Tibial nerve (tissue), 4 donors: ENCODE measurements around the gene MRPL9. TPM values are rescaled to one million over a fixed set of nuclear protein-coding genes. Genes with fewer than 3 reads are reported as not detected.

Experiments
- DNase-seq, 2 donors: peaks; one replicate each; pipeline ENCODE4 v3.0.0-alpha.2; 2019; ENCODE audit warnings: low spot score in 2 of 2
- H3K27ac ChIP-seq, 4 donors: fragments of 200-600 bp; sonication (generic) in 3 of 4; one replicate each; pipeline ENCODE4 v1.5.1; 2017 to 2019; ENCODE audit warnings: mild to moderate bottlenecking in 1 of 4
- H3K27me3 ChIP-seq, 2 donors: fragments of 200-600 bp; sonication (generic) in 1 of 2; one replicate each; pipeline versions ENCODE4 v1.5.1 to v1.6.0; 2017 to 2019
- H3K36me3 ChIP-seq, 3 donors: fragments of 200-600 bp; sonication (generic); one replicate each; pipeline ENCODE4 v1.5.1; 2018 to 2019
- H3K4me1 ChIP-seq, 4 donors: fragments of 200-600 bp; sonication (generic) in 3 of 4; one replicate each; pipeline ENCODE4 v1.5.1; 2017 to 2019
- H3K4me3 ChIP-seq, 4 donors: fragments of 200-600 bp; sonication (generic) in 3 of 4; one replicate each; pipeline ENCODE4 v1.5.1; 2017 to 2019; ENCODE audit warnings: mild to moderate bottlenecking in 1 of 4, moderate library complexity in 1 of 4
- H3K9me3 ChIP-seq, 4 donors: fragments of 200-600 bp; sonication (generic) in 3 of 4; one replicate each; pipeline ENCODE4 v1.5.1; 2017 to 2019
- EP300 ChIP-seq, 2 donors: sonication (generic); formaldehyde crosslinking; IDR thresholded peaks; one replicate each; pipeline ENCODE4 v1.6.1; 2017; ENCODE audit warnings: antibody characterized with exemption in 2 of 2, mild to moderate bottlenecking in 1 of 2
- POLR2A ChIP-seq, 2 donors: fragments of 450-650 bp; IDR thresholded peaks; one replicate each; pipeline ENCODE4 v1.6.1; 2017; ENCODE audit warnings: antibody characterized with exemption in 2 of 2, mild to moderate bottlenecking in 2 of 2, moderate library complexity in 2 of 2
- whole genome bisulfite sequencing, 2 donors: methylation state at CpG; one replicate each; pipeline ENCODE4 v1.1.5; 2018; 5-methylcytosine and 5-hydroxymethylcytosine counted together
- total RNA-seq, 4 donors: library from RNA; depleted of rRNA; stranded (reverse); fragments of >200 nt; gene quantifications; one replicate each; pipeline ENCODE4 v1.1.0, GENCODE V29; 2016
- TF ChIP-seq, protein P1 (sequence below), 5 experiments: fragments of 200-600 bp in 3 of 5; fragments of 450-650 bp in 2 of 5; sonication (generic) in 3 of 5; IDR thresholded peaks; one replicate each; pipeline ENCODE4 v1.5.1; 2016 to 2019; ENCODE audit warnings: antibody characterized with exemption in 5 of 5, mild to moderate bottlenecking in 3 of 5, moderate library complexity in 2 of 5

MRPL9 gene
- total RNA-seq, 4 donors from 2014 or later: 47.1 to 74.1 (median 58.7) TPM

DNA sequence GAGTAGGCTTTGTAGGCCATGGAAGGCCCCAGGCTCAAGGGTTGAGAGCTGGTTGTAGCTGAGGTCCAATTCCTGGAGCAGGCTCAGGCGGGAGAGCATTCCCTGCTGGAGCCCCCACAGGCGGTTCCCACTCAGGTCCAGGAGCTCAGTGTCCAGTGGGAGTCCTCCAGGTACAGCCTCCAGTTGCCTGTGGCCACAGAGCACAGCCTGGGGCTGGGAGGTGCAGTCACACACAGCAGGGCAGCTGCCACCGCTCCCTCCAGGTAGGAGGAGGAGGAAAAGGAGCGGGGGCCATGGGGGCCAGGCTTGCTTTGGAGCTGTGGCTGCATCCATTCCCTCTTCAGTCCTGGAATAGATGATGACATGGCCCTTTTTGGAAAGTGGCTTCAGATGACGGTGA, 39.1 kb upstream of the MRPL9 start:
- DNase-seq: no peak

DNA sequence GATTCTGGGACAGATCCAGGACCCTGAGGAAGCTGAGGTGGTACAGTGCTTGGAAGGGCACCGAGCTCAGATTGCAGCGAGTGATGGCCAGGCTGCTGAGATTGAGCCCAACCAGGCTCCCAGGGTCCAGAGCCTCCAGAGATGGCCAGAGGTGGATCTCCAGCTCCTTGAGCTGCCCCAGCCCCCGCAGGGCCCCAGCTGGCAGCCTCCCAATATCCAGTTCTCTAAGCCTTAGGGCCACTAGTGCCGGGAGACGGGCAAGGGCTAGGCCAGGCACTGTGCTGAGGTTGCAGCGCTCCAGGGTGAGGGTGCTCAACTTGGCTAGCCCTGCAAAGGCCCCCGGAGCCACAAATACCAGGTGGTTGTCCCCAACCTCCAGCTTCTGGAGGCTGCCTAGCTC, 38.5 kb upstream of the MRPL9 start:
- H3K27ac ChIP-seq: no peak overlapping the region
- no peaks in the 10 kb centered on the region for H3K4me1 ChIP-seq
- TF ChIP-seq EP300 (IDR thresholded peaks at IDR 0.05) (no peak), POLR2A (IDR thresholded peaks at IDR 0.05) (no peak)
- TF ChIP-seq, protein P1, sequence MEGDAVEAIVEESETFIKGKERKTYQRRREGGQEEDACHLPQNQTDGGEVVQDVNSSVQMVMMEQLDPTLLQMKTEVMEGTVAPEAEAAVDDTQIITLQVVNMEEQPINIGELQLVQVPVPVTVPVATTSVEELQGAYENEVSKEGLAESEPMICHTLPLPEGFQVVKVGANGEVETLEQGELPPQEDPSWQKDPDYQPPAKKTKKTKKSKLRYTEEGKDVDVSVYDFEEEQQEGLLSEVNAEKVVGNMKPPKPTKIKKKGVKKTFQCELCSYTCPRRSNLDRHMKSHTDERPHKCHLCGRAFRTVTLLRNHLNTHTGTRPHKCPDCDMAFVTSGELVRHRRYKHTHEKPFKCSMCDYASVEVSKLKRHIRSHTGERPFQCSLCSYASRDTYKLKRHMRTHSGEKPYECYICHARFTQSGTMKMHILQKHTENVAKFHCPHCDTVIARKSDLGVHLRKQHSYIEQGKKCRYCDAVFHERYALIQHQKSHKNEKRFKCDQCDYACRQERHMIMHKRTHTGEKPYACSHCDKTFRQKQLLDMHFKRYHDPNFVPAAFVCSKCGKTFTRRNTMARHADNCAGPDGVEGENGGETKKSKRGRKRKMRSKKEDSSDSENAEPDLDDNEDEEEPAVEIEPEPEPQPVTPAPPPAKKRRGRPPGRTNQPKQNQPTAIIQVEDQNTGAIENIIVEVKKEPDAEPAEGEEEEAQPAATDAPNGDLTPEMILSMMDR (IDR thresholded peaks at IDR 0.05): no peak
- no peaks in the 10 kb centered on the region for H3K9me3 ChIP-seq
- H3K27me3 ChIP-seq: peaks cover 0 to 39% of the 10 kb centered on the region in 2 donors
- H3K4me3 ChIP-seq: no peak overlapping the region
- H3K36me3 ChIP-seq: peaks cover 0 to 5% (median 0%) of the 10 kb centered on the region in 3 donors
- DNase-seq: no peak
- WGBS, 2 donors: 86 to 92% methylated on average over 4 to 6 of the region's 7 CpGs

More for the DNA sequence above, 39.1 kb upstream of the MRPL9 start:
- Histone ChIP-seq H3K4me3 (no peak overlapping the region), H3K36me3 (peaks cover 0 to 5% (median 0%) of the 10 kb centered on the region in 3 donors), H3K27me3 (peaks cover 0 to 39% of the 10 kb centered on the region in 2 donors), H3K4me1 (no peaks in the 10 kb centered on the region), H3K27ac (no peak overlapping the region), H3K9me3 (no peaks in the 10 kb centered on the region)
- 90 to 95% methylated on average over 3 to 5 of the region's 5 CpGs for WGBS, 2 donors
- no peak for TF ChIP-seq POLR2A (IDR thresholded peaks at IDR 0.05)
- TF ChIP-seq, protein P1 (IDR thresholded peaks at IDR 0.05): no peak

DNA sequence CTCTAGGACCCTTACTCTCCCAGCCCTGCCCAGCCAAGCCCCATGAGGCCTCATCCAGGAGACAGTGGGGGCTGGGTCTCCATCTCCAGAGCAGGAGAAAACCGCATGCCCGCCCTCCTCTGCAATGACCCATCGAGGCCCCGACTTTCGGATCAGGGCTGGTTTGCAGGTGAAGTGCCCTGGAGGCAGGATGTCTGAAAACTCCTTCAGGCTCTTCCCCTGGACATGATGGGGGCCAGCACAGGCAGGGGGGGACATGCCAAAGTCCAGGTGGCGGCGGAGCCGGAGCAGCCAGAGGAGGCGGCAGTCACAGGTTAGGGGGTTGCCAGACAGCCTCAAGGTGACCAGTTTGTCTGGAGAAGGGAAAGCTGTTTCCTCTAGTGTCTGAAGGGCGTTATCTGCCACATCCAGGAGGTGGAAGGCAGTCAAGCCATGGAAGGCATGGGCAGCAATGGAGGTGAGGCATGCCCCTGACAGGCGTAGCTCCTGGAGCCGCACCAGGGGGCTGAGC, 38.1 kb upstream of the MRPL9 start:
- 88 to 89% methylated on average over 12 of the region's 12 CpGs for WGBS, 2 donors
- Histone ChIP-seq H3K4me1 (no peaks in the 10 kb centered on the region), H3K9me3 (no peaks in the 10 kb centered on the region), H3K27ac (no peak overlapping the region), H3K4me3 (no peak overlapping the region), H3K36me3 (peaks cover 0 to 5% (median 0%) of the 10 kb centered on the region in 3 donors), H3K27me3 (peaks cover 0 to 39% of the 10 kb centered on the region in 2 donors)
- TF ChIP-seq POLR2A (IDR thresholded peaks at IDR 0.05): no peak
- no peak for TF ChIP-seq EP300 (IDR thresholded peaks at IDR 0.05)
- TF ChIP-seq, protein P1 (IDR thresholded peaks at IDR 0.05): no peak
- DNase-seq: no peak

DNA sequence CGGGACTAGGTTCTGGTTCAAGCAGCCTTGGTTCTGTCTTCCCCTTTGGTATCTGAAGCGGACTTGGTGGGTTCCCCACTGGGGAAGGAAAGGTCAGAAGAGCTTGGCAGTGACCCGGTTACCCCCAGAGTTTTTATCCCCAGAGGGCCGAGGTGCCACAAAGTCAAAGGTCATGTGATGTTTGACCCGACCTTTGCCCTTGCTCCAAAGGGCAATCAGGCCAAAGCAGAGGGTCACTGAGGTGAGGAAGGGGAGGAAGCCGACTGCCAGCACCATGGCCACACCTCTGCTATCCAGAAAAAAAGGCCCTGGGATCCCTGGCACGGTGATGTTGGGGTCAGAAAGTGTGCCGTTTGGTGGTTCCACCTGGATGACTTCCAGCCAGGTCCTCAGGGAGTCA, 37.5 kb upstream of the MRPL9 start:
- DNase-seq: no peak
- Histone ChIP-seq H3K9me3 (no peaks in the 10 kb centered on the region), H3K36me3 (peaks cover 0 to 5% (median 0%) of the 10 kb centered on the region in 3 donors), H3K27ac (no peak overlapping the region), H3K4me1 (no peaks in the 10 kb centered on the region), H3K27me3 (peaks cover 0 to 39% of the 10 kb centered on the region in 2 donors), H3K4me3 (no peak overlapping the region)
- WGBS, 2 donors: 51% methylated on average over 7 to 8 of the region's 8 CpGs
- TF ChIP-seq EP300 (IDR thresholded peaks at IDR 0.05) (no peak), POLR2A (IDR thresholded peaks at IDR 0.05) (no peak)
- TF ChIP-seq, protein P1 (IDR thresholded peaks at IDR 0.05): no peak

DNA sequence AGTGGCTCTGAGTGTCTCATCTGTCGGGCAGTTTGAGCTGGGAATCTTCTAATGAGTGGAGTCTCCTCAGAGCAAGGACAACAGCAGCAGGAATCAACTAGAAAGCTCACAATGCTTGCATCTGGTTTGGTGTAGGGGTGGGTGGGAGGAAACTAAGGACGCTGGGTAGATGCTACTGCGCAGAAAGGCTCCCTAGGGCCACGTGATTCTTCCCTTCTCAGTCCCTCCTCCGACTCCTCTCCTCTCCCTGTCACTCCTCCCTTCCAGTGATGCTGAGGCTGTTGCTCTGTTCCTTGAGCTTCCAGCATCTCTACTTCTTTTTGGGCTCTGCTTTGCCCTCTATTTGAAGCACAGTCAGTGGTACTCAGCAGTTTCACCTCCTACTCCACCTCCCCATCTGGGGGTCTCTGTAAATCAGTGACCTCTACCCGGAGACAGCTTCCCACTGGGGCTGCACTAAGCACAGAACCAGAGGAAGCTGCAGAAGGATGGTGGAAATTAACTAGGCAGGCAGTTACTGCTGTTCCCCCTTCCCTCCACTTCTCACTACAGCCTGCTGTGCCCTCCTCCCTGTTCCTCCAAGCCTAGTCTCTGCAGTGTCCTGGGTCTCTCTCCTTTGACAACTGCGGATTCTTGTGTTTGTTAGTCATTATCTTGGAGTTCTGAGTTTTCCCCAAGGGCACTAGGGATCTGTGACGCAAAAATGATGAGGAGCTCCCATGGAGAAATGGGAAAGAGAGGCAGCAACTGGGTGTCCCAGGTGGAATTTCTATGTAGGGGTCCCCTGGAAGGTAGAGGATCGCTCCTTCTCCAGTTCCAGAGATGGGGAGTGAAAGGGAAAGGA, 36.1 kb upstream of the MRPL9 start:
- H3K4me3 ChIP-seq: no peak overlapping the region
- H3K4me1 ChIP-seq: no peaks in the 10 kb centered on the region
- TF ChIP-seq, protein P1 (IDR thresholded peaks at IDR 0.05): no peak
- TF ChIP-seq EP300 (IDR thresholded peaks at IDR 0.05) (no peak), POLR2A (IDR thresholded peaks at IDR 0.05) (no peak)
- peaks cover 0 to 38% of the 10 kb centered on the region in 2 donors for H3K27me3 ChIP-seq
- H3K9me3 ChIP-seq: no peaks in the 10 kb centered on the region
- H3K27ac ChIP-seq: no peak overlapping the region
- no peak for DNase-seq
- 51 to 54% methylated on average over 9 of the region's 9 CpGs for WGBS, 2 donors
- peaks cover 0 to 11% (median 0%) of the 10 kb centered on the region in 3 donors for H3K36me3 ChIP-seq
